T-helper 1 cell treated with Interleukin-12 subunit alpha and Interleukin-12 subunit beta and Interleukin-4 antibody, amounts not matched to agents 30 μg/mL and 1 μg/mL, for 36 hours (primary cell): ENCODE measurements around the gene RSRC1.

ENCODE experiments used
- H3K27ac Mint-ChIP-seq: one replicate; pipeline ENCODE4 v1.8.0; 2021; ENCODE audit warnings: mild to moderate bottlenecking, mixed read lengths
- H3K27me3 Mint-ChIP-seq: one replicate; pipeline ENCODE4 v1.8.0; 2021; ENCODE audit warnings: low read depth, mixed read lengths
- H3K36me3 Mint-ChIP-seq: one replicate; pipeline ENCODE4 v1.8.0; 2021; ENCODE audit warnings: low read depth, mixed read lengths
- H3K4me1 Mint-ChIP-seq: one replicate; pipeline ENCODE4 v1.8.0; 2021; ENCODE audit warnings: low read depth, mixed read lengths
- H3K4me3 Mint-ChIP-seq: one replicate; pipeline ENCODE4 v1.8.0; 2021; ENCODE audit warnings: mild to moderate bottlenecking, moderate library complexity, mixed read lengths
- H3K9me3 Mint-ChIP-seq: one replicate; pipeline ENCODE4 v1.8.0; 2021; ENCODE audit warnings: mixed read lengths

Gene RSRC1

DNA sequence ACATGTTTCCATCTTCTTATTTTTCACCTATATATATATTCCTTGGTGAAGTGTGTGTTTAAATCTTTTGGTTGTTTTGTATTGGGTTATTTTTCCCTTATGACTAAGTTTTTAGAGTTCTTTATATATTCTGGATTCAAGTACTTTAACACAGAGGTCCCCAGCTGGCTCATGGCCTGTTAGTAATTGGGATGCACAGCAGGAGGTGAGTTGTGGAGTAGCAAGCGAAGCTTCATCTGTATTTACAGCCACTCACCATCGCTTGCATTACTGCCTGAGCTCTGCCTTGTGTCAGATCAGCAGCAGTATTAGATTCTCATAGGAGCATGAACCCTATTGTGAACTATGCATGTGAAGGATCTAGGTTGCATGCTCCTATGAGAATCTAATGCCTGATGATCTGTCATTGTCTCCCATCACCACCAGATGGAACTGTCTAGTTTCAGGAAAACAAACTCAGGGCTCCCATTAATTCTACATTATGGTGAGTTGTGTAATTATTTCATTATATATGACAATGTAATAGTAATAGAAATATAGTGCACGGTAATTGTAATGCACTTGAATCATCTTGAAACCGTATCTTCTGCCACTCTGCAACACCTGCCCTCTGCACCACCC lies 151.6 kb downstream of the RSRC1 start:
- Mint-ChIP-seq H3K27me3 (no peaks in the 10 kb centered on the region), H3K4me3 (no peak overlapping the region), H3K27ac (no peak overlapping the region), H3K4me1 (no peaks in the 10 kb centered on the region), H3K9me3 (peaks cover 22% of the 10 kb centered on the region), H3K36me3 (peaks cover 5% of the 10 kb centered on the region)

DNA sequence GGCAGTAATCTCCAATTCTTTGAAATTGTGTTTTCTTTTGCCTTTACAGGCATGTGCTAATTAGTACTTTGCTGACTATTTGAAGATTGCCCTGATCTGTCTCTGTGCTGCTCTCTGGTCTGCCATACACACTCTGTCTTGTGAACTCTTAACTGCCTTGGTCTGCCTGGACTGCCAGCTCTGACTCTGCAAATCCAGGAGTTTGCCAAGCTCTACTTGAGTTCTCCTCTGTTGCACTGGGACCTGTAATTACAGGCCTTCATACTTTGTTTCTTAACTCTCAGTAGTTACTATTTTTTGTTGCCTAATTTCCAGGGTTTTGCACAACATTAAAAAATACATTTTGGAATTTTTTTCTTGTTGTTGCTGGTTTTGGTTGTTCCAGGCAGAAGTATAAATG lies 155.0 kb downstream of the RSRC1 start:
- no peak overlapping the region for H3K27ac Mint-ChIP-seq
- H3K4me3 Mint-ChIP-seq, result no peak overlapping the region
- H3K4me1 Mint-ChIP-seq, result no peaks in the 10 kb centered on the region
- peaks cover 8% of the 10 kb centered on the region for H3K36me3 Mint-ChIP-seq
- H3K9me3 Mint-ChIP-seq, result peaks cover 24% of the 10 kb centered on the region
- H3K27me3 Mint-ChIP-seq, result no peaks in the 10 kb centered on the region

DNA sequence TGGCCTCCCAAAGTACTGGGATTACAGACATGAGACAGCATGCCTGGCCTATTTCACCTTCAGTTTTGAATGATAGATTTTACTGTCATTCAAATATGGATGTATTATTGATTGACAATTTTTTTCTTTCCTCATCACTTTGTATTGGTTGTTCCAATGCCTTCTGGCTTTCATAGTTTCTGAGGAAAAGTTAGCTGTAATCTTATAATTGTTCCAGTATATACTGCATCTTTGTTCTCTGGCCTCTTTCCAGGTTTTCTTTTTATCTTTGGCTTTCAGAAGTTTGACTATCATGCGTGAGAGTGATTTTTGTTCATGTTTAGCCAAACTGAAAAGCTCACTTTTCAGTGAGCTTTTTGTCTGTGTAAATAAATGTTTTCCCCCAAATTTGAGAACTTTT lies 157.1 kb downstream of the RSRC1 start:
- no peaks in the 10 kb centered on the region for H3K4me1 Mint-ChIP-seq
- peaks cover 8% of the 10 kb centered on the region for H3K36me3 Mint-ChIP-seq
- H3K27ac Mint-ChIP-seq, result no peak overlapping the region
- H3K9me3 Mint-ChIP-seq, result peaks cover 24% of the 10 kb centered on the region
- H3K4me3 Mint-ChIP-seq, result no peak overlapping the region
- H3K27me3 Mint-ChIP-seq, result no peaks in the 10 kb centered on the region

DNA sequence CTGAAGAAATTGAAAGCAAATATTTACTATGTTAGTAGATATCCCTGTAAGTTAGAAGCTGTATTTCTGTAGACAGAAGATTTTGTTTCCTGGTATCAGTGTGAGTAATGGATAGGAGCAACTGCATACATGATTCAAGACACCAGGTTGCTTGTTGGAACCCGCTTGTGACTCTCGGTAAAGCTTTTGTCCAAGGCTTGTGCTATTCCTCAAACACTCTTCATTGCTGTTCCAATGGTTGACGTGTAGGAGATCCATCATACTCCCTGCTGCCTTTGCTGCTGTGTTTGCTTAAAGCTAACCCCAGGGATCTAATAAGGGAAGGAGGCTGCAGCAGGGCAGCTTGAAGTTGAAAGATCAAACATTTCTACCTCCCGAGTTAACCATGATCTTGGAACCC lies 160.1 kb downstream of the RSRC1 start:
- H3K36me3 Mint-ChIP-seq, result peaks cover 10% of the 10 kb centered on the region
- no peak overlapping the region for H3K27ac Mint-ChIP-seq
- H3K4me1 Mint-ChIP-seq, result no peaks in the 10 kb centered on the region
- no peak overlapping the region for H3K4me3 Mint-ChIP-seq
- H3K27me3 Mint-ChIP-seq, result no peaks in the 10 kb centered on the region
- H3K9me3 Mint-ChIP-seq, result peaks cover 19% of the 10 kb centered on the region

DNA sequence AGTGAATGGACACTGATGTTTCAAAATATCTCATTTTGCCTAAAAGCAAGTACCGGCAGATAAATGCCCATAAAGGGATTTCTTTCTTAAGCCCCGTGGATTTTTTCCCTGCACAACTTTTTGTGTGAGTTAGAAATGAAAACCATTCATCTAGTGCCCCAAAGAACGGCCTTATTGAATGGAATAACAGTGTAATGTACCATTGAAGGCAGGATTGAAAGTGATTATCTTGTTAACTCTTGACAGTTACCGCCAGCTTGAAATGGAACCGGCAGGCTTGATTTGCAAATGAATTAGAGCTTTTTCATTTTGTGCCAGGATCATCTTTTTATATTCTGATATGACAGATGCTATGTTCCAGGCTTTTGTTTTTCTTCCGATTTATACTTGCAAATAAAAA lies 162.2 kb downstream of the RSRC1 start:
- H3K27me3 Mint-ChIP-seq, result no peaks in the 10 kb centered on the region
- no peak overlapping the region for H3K27ac Mint-ChIP-seq
- H3K4me1 Mint-ChIP-seq, result no peaks in the 10 kb centered on the region
- H3K4me3 Mint-ChIP-seq, result no peak overlapping the region
- peaks cover 16% of the 10 kb centered on the region for H3K9me3 Mint-ChIP-seq
- H3K36me3 Mint-ChIP-seq, result peaks cover 10% of the 10 kb centered on the region

DNA sequence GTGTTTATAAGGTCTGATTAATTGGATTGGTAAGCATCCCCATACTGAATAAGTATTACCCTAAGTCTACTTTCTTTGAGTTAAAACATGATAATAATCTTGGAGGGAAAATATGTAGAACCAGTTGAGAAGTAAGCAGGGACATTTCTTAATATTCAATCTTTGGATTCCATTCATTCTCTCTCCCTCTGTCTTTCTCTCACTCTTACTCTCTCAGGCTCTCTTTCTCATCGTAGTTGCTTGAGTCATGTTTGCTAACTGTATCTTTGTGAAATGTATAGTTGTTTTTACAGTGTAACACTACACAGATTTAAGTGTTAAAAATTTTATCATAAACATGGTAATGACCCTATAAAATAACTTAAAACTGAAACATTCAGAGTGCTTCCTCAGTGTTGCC lies 163.8 kb downstream of the RSRC1 start:
- Mint-ChIP-seq H3K4me1 (no peaks in the 10 kb centered on the region), H3K27ac (no peak overlapping the region), H3K27me3 (no peaks in the 10 kb centered on the region), H3K36me3 (peaks cover 8% of the 10 kb centered on the region), H3K4me3 (no peak overlapping the region), H3K9me3 (peaks cover 10% of the 10 kb centered on the region)

DNA sequence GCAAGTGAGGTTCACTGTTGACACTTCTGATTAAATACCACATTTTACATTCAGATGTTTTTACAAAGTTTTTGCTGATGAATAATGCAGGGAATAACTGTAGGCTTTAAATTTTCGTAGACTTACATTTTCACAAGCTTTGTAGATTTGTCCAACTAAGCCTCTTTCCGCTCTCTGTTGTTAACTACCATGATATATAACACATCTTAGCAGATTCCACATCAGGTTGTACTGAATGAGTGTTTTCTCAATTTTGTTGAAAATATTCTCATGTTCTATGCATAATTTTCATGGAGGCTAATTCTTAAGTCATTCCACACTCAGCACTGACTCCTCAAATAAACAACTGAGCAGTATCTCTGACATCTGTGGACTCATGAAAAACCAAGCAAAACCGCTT lies 168.3 kb downstream of the RSRC1 start:
- Mint-ChIP-seq H3K27ac (no peak overlapping the region), H3K27me3 (no peaks in the 10 kb centered on the region), H3K36me3 (peaks cover 8% of the 10 kb centered on the region), H3K4me1 (no peaks in the 10 kb centered on the region), H3K9me3 (peaks cover 21% of the 10 kb centered on the region), H3K4me3 (no peak overlapping the region)

DNA sequence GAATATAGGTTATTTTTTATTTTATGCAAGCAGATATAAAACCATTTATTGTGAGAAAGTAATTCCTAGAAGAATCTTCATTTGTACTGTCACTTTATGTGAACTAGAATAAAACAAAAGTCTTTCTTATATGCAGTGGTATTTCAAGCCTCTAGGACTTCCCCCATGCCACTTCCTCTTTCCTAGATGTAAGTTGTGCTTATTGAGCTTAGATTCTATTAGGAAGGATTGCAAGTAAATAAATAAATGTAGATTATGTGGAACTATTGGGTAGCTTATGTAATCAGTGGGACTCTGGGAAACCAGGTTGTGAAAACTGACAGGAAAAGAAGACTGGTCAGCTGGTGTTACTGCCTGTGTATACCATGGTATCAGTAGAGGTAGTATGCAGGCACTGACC lies 169.7 kb downstream of the RSRC1 start:
- H3K27me3 Mint-ChIP-seq, result no peaks in the 10 kb centered on the region
- H3K36me3 Mint-ChIP-seq, result peaks cover 6% of the 10 kb centered on the region
- no peaks in the 10 kb centered on the region for H3K4me1 Mint-ChIP-seq
- peaks cover 21% of the 10 kb centered on the region for H3K9me3 Mint-ChIP-seq
- H3K4me3 Mint-ChIP-seq, result no peak overlapping the region
- no peak overlapping the region for H3K27ac Mint-ChIP-seq

DNA sequence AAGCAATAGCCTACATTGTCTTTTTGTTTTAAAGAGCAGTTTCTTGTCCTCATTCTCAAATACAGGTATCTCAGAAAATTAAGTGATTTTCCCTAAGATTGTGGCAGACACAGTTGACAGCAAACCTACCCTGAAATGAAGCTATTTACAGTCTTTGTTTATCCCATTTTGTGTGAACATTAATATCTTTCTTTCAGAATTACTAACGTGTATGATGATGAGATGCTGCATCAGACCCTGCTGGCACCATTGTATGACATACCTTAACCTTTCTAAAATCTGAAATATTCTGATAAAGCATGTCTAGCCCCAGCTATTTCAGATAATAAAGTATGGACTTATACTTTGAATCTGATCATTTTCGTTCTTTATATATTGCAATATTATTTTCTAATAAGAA lies 185.9 kb downstream of the RSRC1 start:
- Mint-ChIP-seq H3K36me3 (no peaks in the 10 kb centered on the region), H3K9me3 (no peaks in the 10 kb centered on the region), H3K4me3 (no peak overlapping the region), H3K4me1 (no peaks in the 10 kb centered on the region), H3K27ac (no peak overlapping the region), H3K27me3 (no peaks in the 10 kb centered on the region)

DNA sequence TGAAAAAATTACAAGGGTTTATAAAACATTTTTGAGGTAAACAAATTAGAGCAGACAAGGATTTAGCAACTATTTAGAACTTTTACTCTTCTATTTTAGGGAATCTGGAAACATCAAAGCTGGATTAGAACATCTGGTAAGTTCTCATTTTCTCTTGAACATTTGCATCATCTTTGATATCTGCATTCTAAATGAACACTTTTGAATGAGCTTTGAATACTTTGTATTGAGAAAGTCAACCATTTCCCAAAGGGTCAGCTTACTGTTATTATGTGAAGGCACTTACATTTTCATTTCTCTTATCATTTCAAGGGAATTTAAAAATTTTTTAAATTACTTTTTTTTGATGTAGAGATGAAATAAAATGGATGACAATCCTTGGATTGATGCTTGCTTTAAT lies 188.1 kb downstream of the RSRC1 start:
- Mint-ChIP-seq H3K27me3 (no peaks in the 10 kb centered on the region), H3K27ac (no peak overlapping the region), H3K9me3 (no peaks in the 10 kb centered on the region), H3K4me3 (no peak overlapping the region), H3K4me1 (no peaks in the 10 kb centered on the region), H3K36me3 (no peaks in the 10 kb centered on the region)

DNA sequence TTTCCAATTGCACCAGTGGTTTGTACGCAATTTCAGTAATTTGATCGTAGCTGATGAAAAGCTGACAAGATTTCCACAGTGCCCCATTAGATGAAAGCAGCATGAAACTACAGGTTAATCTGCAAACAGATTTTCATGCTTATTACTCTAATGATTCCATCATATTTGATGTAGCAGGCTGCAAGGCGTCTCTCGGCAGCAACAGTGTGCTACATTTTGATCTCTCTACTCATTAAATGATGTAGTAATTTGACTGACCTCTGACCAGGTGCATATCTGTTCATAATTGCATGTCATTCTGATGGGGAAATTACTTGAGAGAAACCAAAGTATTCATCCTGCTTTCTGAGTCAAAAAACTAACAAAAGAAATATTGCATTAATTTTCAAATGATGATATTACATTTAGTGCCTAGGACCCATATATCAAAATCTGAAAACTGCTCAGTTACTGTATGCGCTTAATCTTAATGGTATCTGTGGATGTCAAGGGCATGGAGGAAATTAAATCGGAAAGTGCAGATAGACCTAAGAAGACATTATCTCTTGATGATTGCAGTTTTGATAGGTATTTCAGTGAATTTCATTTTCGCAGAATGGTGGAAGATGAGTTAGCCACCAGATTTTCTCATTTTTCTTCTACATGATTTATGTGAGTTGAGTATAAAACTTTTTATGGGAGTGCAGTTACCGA lies 198.5 kb downstream of the RSRC1 start:
- Mint-ChIP-seq H3K9me3 (no peaks in the 10 kb centered on the region), H3K4me1 (no peaks in the 10 kb centered on the region), H3K27ac (no peak overlapping the region), H3K36me3 (no peaks in the 10 kb centered on the region), H3K4me3 (no peak overlapping the region), H3K27me3 (no peaks in the 10 kb centered on the region)

DNA sequence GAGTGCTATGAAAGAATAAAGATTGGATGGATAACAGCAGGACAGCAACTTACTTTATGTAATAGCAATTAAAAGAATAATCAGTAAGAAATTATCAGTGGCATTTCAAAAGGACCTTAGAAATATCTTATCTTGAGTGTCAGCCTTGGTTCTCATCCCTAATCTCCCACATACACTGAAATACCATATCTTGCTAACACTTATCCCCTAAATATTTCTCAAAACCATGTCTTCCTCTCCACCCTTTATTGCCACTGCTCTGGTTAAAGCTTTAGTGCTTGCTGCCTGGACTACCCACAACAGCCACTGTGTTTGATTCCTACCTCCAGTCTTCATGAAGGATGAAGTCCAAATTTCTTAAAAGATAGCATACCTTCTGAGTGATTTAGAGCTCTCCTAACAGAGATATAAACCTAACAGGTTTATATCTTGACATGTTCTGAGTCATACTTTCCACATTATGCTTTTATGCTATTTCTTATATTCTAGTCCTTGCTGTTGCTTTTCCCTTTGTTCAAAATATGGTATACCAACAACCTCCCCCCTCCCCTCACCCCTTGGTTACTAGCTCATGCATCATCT lies 202.8 kb downstream of the RSRC1 start:
- H3K4me1 Mint-ChIP-seq, result no peaks in the 10 kb centered on the region
- no peaks in the 10 kb centered on the region for H3K27me3 Mint-ChIP-seq
- H3K27ac Mint-ChIP-seq, result no peak overlapping the region
- no peaks in the 10 kb centered on the region for H3K36me3 Mint-ChIP-seq
- H3K4me3 Mint-ChIP-seq, result no peak overlapping the region
- H3K9me3 Mint-ChIP-seq, result no peaks in the 10 kb centered on the region

DNA sequence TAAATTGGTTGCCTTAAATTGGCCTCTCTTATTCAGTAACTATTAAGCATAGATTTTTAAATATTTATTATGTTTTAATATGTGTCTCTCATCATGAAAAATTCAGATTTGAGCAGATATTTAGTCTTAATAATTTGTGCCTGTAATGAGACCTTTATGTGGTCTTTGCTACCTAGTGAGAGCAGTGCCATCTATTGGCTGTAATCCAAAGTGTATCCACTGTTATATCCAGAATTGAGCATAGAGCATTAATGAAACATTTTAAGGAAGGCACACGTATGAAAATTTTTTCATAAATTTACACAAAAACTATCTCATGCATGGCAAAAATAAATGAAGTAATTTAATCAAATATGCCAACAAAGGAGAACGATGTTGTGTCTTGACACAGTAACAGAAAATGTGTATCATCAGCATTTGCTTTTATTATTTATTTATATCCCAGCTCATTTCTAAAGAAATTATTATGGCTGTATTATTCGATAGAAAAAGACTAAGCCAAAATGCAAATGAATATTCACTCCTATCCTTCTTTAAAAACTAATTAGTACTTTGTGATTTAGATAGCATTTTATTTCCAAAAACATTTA lies 203.5 kb downstream of the RSRC1 start:
- no peaks in the 10 kb centered on the region for H3K36me3 Mint-ChIP-seq
- no peaks in the 10 kb centered on the region for H3K4me1 Mint-ChIP-seq
- no peak overlapping the region for H3K4me3 Mint-ChIP-seq
- H3K27me3 Mint-ChIP-seq, result no peaks in the 10 kb centered on the region
- H3K9me3 Mint-ChIP-seq, result no peaks in the 10 kb centered on the region
- H3K27ac Mint-ChIP-seq, result no peak overlapping the region

DNA sequence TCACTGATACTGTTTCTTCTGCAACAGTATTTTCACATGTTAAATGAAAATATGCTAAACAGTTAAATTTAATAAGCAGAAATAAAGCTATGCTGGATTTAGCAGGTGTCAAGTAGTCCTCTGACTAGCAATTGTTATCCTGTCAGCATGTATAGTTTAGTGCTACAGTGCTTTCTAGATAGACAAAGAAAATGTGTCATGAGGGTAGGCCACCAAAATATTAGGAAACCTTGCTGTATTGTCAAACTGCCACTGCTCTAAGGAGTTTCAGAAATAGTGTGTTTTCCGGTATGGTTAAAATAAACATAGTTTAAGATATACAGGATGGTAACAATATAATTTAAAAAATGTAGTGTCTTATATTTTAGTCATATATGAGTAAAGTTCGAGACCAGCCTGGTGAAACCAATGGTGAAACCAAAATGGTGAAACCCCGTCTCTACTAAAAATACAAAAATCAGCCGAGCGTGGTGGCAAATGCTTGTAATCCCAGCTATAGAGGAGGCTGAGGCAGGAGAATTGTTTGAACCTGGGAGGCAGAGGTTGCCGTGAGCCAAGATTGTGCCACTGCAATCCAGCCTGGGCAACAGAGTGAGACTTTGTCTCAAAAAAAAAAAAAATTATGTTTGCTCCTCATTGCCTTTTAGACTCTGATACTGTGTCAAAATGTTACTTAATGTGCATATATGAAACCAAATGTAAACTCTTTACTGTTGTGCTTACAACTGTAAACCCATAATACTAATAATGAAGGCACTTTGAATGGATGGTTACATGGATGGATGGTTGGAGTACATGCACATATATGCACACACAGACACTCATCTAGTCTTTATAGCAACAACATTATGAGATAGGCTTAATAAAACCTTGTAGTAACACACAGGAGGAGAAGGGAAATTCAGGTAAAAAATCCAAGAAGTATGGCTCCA lies 204.8 kb downstream of the RSRC1 start:
- Mint-ChIP-seq H3K4me3 (no peak overlapping the region), H3K36me3 (no peaks in the 10 kb centered on the region), H3K27ac (no peak overlapping the region), H3K27me3 (no peaks in the 10 kb centered on the region), H3K9me3 (no peaks in the 10 kb centered on the region), H3K4me1 (no peaks in the 10 kb centered on the region)
